T1000 (cell line): ENCODE data around the gene CABCOCO1.
"Not testable (repeated sequence)": the region's sequence is repeated elsewhere in the genome, so short reads cannot be mapped to it uniquely, and the experiment has no call there.

Source experiments
- DNase-seq: peaks from one replicate; lab custom pipeline; 2025; ENCODE audit warnings: mixed read lengths; lab: John Stamatoyannopoulos, UW

CABCOCO1 gene

DNA sequence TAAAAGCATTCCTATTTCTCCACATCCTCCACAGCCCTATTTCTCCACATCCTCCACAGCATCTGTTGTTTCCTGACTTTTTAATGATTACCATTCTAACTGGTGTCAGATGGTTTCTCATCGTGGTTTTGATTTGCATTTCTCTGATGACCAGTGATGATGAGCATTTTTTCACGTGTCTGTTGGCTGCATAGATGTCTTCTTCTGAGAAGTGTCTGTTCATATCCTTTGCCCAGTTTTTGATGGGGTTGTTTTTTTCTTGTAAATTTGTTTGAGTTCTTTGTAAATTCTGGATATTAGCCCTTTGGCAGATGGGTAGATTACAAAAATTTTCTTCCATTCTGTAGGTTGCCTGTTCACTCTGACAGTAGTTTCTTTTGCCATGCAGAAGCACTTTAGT, 49.4 kb downstream of the CABCOCO1 start:
- DNase-seq: not testable (repeated sequence)

- not testable (repeated sequence) for DNase-seq
Observed at GRCh38 chr10:61719475-61719874, 56.7 kb downstream of the CABCOCO1 start.

DNA sequence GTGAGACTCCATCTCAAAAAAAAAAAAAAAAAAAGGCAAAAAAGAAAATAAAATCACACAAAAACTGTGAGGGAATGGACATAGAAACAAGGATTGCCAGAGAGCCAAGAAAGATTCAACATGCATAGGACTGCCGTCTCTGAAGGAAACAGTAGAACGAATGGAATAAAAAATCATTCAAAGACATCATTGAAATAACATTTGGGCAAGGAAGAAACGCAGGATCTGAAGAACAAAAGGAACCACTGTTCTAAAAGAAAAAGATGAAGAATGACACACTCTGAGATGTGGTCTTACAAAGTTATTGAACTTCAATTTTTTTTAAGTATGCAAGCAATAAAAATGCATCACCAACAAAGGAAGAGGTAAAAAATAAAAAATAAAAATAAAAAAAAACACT, 57.2 kb downstream of the CABCOCO1 start:
- no peak for DNase-seq

GRCh38 chr10:61721431-61721830, 58.7 kb downstream of the CABCOCO1 start:
- no peak for DNase-seq

- not testable (repeated sequence) for DNase-seq
Observed at GRCh38 chr10:61725221-61725620, 62.5 kb downstream of the CABCOCO1 start.

DNA sequence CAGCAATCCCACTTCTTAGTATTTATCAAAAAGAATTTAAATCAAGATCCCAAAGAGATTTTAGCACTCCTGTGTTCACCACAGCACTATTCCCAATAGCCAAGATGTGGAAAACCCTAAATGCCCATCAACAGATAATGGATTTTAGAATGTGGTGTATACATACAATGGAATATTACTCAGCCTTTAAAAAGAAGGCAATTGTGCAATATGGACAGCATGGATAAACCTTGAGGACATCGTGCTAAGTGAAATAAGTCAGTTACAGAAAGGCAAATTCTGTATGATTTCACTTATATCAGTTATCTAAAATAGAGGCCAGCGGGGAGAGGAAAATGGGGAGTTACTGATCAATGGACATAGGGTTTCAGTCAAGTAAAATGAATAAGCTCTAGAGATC, 66.9 kb downstream of the CABCOCO1 start:
- no peak for DNase-seq

DNA sequence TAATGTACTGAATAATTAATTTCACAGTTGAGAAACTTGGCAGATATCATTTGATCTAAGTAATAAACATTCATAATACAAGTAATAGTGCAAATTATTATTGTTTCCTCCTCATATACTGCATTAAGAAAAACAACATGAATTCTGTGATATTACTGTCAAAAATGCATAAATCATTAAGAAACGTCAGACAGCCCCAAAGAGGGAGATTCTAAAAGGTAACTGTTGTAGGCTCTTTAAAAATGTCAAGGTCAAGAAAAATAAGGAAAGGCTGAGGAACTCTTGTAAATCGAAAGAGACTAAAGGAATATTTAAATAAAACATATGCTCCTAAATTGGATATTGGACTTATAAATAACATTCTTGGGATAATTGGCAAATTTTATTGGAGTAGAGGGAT, 67.9 kb downstream of the CABCOCO1 start:
- DNase-seq: no peak

GRCh38 chr10:61731638-61732037, 68.9 kb downstream of the CABCOCO1 start:
- no peak for DNase-seq

GRCh38 chr10:61732629-61733278, 70.0 kb downstream of the CABCOCO1 start:
- no peak for DNase-seq

DNA sequence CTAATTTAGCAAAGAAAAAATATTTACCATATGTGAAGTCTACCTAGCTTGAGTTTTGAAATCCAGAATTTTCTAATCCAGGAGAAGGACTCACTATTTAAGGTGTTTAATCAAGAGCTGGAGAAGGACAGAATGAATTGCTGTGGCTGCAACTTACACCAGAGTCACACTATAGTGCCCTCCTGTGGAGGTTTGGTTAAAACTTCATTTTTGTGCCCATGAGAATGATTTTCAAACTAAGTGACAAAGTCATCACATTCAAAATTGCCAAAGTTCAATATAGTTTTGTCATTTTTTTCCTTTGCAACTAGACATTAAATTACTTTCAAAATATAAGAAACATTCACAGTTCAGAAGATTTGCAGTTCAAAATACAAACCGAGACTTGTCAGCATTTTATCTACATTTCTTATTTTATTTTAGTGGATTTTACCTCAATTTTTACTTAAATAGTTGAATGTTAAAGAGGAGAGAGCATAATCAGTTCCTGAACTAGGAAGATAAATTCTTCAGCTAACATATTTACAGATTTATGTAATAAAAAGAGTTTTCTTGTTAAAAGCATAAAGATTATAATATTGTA, 70.7 kb downstream of the CABCOCO1 start:
- no peak for DNase-seq

DNA sequence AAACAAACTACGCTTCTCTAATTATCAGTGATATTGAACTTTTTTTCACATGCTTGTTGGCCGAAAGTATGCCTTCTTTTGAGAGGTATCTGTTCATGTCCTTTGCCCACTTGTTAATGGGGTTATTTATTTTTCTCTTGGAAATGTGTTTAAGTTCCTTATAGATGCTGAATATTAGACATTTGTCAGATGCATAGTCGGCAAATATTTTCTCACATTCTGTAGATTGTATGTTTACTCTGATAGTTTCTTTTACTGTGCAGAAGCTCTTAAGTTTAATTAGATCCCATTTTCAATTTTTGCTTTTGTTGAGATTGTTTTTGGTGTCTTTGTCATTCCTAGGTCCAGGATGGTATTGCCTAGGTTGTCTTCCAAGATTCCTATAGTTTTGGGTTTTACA, 73.2 kb downstream of the CABCOCO1 start:
- DNase-seq: no peak

- not testable (repeated sequence) for DNase-seq
Observed at GRCh38 chr10:61737455-61737854, 74.7 kb downstream of the CABCOCO1 start.

DNA sequence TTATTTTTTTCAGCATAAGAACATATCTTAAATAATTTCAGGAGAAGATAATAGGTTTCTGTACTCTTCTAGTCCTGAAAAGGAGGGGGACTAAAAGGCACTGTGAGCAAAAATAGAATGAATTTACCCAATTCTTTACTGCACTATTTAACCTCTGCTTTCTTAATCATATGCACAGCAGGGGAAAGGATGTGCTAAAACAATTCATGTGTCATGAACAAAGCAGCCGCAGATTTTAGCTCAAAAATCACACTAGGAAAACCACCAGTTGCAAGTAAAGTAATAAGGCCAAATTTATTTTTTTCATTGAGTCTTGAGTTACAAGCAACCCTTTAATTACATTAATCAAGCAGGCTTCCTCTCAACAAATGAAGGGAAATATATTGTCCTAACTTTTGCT, 80.1 kb downstream of the CABCOCO1 start:
- DNase-seq: no peak

DNA sequence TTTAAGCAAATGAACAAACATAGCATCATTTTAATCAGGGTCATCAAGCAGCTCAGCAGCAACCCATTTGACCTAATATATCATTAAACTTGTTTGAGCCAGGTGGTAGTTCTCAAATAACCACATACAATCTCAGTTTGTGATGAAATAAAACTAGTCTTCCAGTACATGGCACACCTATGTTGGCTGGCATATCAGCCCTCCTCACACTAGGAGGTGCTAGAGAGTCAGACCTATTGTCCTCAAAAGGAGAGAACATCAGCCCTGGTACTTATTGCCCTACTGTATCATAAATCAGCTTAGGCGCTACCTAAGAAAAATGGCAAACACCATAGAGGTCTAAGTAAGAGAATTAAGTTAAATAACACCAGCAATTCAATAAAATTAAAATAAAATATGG, 81.7 kb downstream of the CABCOCO1 start:
- DNase-seq: no peak

DNA sequence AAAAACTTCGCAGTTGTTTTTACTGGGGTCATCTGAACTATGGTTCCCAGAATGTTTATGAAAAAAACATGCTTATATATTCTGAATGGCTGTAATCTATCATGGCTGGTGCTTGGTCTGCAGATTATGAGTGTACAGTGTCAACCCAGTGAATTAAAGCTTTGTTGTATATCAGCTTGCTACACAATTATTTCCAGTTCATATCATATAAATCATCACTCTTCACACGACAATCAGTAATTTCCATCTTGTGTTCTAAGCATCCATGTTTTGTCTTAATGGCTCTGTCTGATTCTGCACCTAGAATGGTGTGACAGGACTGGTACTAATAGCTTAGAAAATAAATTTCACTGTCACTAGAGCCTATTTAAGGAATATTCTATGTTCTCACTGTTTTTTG, 83.6 kb downstream of the CABCOCO1 start:
- DNase-seq: no peak

GRCh38 chr10:61747307-61747706, 84.6 kb downstream of the CABCOCO1 start:
- no peak for DNase-seq

GRCh38 chr10:61749291-61749690, 86.6 kb downstream of the CABCOCO1 start:
- DNase-seq: no peak

DNA sequence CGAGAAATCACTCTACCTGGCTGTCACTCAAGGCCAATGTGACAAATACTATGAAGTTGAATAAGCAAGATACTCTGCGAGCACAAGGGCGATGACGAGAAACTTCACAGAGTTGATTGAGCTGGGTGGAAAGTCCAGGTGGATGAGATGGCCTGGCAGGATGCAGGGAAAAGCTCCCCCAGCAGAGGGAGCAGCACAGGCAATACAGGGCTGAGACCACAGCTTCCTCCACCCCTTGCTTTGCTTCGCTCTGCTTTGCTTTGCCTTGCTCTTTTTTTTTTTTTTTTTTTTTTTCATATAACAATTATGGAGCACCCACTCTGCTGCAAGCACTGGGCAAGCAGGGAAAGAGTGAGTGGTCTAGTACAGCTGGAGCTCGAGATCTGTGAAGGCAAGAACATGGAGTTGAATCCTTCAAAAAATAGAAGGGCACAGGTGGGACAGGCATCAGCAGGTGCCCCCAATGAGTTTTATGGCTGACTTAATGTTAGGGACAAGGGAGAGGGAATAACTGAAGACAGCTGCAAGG, 88.3 kb downstream of the CABCOCO1 start:
- DNase-seq: peak; percentile 21

- DNase-seq: no peak
Observed at GRCh38 chr10:61751599-61751998, 88.9 kb downstream of the CABCOCO1 start.

- DNase-seq: no peak
Observed at GRCh38 chr10:61752111-61753011, 89.6 kb downstream of the CABCOCO1 start.

- DNase-seq: no peak
Observed at GRCh38 chr10:61753453-61753852, 90.7 kb downstream of the CABCOCO1 start.
